Head of caudate nucleus (tissue), 42 donors: ENCODE measurements around the gene CRHR1.

Source experiments
- DNase-seq, 42 donors: peaks; one replicate each; pipeline versions ENCODE4 v3.0.0 to v3.0.0-alpha.2; 2020 to 2021; ENCODE audit warnings: mixed read lengths in 7 of 42
- intact Hi-C: fragments of 100-400 bp; cut with DNase I; formaldehyde crosslinking; loops from one replicate; pipeline ENCODE4 v1.15.0; 2022

The CRHR1 gene

GRCh38 chr17:45870342-45870974 lies 86.3 kb downstream of the CRHR1 start:
- intact Hi-C loops: no loop called here
- DNase-seq: no peak

DNA sequence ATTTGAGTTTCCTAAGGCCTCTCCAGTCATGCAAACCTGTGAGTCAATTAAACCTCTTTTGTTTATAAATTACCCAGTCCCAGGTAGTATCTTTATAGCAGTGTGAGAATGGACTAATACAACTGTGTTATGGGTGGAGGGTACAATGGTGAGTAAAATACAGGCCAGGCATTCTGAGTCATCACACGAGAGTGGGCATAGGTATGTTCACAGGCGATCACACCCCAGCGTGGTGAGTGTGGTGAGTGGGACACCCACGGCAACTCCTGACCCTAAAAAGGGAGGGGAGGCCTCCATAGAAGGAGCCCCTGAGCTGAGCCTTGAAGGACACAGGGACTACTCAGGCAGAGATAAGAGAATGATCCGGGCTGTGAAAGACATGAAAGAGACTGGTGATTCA lies 87.6 kb downstream of the CRHR1 start:
- DNase-seq: no peak
- intact Hi-C loops: no loop called here

- DNase-seq: no peak
- intact Hi-C loops: no loop called here
Observed at GRCh38 chr17:45873728-45874127, 89.6 kb downstream of the CRHR1 start.

GRCh38 chr17:45874151-45874550 lies 90.0 kb downstream of the CRHR1 start:
- intact Hi-C loops: no loop called here
- DNase-seq: no peak

DNA sequence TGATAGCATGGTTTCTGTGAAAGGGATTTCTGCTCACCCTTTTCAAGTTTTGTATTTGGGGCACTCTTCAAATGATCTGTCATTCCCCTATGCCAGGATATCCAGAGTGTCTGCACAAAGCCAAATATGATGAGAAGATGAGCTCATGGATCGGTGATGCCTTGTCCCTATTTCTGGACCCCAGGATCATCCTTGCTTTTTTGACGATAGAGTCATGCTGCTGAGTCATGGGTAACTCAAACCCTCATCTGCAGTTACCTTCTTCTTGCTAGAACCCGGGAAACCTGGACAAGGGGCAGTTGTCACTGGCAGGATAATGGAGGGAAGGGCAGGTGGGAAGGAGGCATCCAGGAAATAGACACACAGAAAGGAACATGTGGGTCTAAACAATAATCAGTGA lies 92.4 kb downstream of the CRHR1 start:
- intact Hi-C loops: no loop called here
- no peak for DNase-seq

DNA sequence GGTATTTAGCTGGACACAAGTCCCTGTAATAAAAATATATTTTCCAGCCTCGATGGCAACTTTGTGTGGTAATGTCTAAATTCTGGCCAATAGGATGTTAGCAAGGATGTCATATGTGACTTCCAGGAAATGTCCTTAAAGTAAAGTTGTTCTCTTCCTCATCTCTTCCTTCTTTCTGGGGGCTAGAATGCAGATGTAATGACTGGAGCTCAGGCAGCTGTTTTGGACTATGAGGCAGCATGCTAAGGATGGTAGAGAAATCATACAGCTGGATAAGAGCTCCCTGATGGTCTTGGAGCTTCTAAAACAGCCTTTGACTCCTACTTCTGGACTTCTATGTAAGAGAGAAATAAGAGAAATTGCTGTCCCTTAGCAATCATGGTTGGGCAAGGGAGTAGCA lies 93.3 kb downstream of the CRHR1 start:
- no peak for DNase-seq
- intact Hi-C loops: no loop called here

GRCh38 chr17:45883063-45883462 lies 98.9 kb downstream of the CRHR1 start:
- intact Hi-C loops: no loop called here
- DNase-seq: no peak
